Measurements from ENCODE around the gene TM2D1. TPM values are rescaled to one million over a fixed set of nuclear protein-coding genes. Genes with fewer than 3 reads are reported as not detected.

The TM2D1 gene
- total and polyA plus RNA-seq, 9 of the 15 experiments (the other 6 are each of a cell fraction or from before 2014, with no cell fraction given) = 24.5 to 65.2 (median 47.7) TPM

DNA sequence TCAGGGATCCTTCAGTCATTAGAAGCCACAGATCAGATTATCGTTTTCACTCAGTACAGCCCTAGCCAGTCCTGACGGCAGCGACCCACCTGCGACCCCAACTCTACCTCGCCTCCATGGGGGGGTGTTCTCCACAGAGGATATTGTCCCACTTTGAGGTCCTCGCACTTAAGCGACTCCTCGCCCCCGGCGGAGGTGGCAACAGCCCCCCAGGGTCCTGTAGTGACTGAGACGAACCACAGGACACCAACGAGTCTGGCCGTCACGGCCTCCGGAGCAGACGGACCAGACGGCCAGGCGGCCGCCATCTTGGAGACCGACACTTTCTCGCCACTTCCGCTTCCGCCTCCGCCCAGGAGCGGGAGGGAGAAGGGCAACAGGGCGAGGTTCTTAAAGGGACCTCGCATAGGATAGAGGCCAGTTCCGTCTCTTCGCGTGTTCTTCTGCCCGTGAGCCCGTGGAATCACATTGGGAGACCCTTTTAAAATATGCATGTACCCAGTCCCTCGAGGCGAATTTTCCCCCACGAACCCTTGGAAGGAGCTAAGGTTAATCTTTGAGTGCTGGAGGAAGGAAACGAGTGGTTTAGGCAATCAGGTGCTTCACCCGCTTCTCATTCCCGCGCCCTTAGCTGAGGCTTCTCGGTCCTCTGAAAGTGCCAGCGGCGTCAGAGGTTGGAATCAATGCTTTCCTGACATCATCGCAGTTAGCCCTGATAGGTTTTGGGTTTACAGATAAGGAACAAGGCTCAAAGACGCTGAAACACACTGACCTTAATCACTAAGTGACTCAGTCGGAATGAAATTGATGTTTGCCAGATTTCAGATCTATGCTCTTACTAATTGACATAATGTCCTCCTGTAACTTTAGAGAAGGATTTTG, at the start of gene TM2D1 (continued):
- TF ChIP-seq ZFP30 (CRISPR knock-in tag; IDR thresholded peaks at IDR 0.05; ENCODE audit: borderline replicate concordance) (no peak), DIDO1 (tag; IDR thresholded peaks at IDR 0.05; ENCODE audit: low read depth) (peak; percentile 66), PHB2 (IDR thresholded peaks at IDR 0.05; ENCODE audit: low read depth) (no peak), HCFC1 (IDR thresholded peaks at IDR 0.05; ENCODE audit: low read depth, low read length) (peak; percentile 78), HMGN3 (IDR thresholded peaks at IDR 0.05; ENCODE audit: borderline replicate concordance, extremely low read depth, insufficient read length, low read depth, low read length) (peak; percentile 47), PHB (CRISPR knock-in tag; IDR thresholded peaks at IDR 0.05) (no peak), ZNF316 (IDR thresholded peaks at IDR 0.05) (no peak), ATF1 (CRISPR knock-in tag; IDR thresholded peaks at IDR 0.05) (no peak), ATF1 (tag; IDR thresholded peaks at IDR 0.05) (peak; percentile 88), TOE1 (IDR thresholded peaks at IDR 0.05; ENCODE audit: borderline replicate concordance) (peak; percentile 84; the same call in 1 of the 2 replicates), TOE1 (CRISPR knock-in tag; IDR thresholded peaks at IDR 0.05; ENCODE audit: borderline replicate concordance, low read depth) (no peak), NFIC (IDR thresholded peaks at IDR 0.05) (peak; percentile 59), EP300 (IDR thresholded peaks at IDR 0.05; ENCODE audit: low read length) (peak; percentile 0; the same call in 1 of the 2 replicates), POLR2A (conservative IDR thresholded peaks at IDR 0.05) (peak; percentile 99), ZNF165 (CRISPR knock-in tag; IDR thresholded peaks at IDR 0.05; ENCODE audit: borderline replicate concordance) (no peak), HNRNPLL (IDR thresholded peaks at IDR 0.05; ENCODE audit: low read depth, low read length, poor library complexity, severe bottlenecking) (no peak), SAFB (IDR thresholded peaks at IDR 0.05; ENCODE audit: borderline replicate concordance, low read depth, low read length) (no peak), PCBP1 (IDR thresholded peaks at IDR 0.05; ENCODE audit: low read depth, low read length, poor library complexity, severe bottlenecking) (no peak), NRF1 (conservative IDR thresholded peaks at IDR 0.05 in 1 of 2, IDR thresholded peaks at IDR 0.05 in 1 of 2) (peak; percentile 11 to 26; a peak in 1 of 4 replicates), ZNF444 (CRISPR knock-in tag; IDR thresholded peaks at IDR 0.05) (no peak), RBFOX2 (IDR thresholded peaks at IDR 0.05; ENCODE audit: low read depth, low read length) (peak; percentile 96), ZFPM2 (CRISPR knock-in tag; IDR thresholded peaks at IDR 0.05) (no peak)
- TF ChIP-seq, protein P1, sequence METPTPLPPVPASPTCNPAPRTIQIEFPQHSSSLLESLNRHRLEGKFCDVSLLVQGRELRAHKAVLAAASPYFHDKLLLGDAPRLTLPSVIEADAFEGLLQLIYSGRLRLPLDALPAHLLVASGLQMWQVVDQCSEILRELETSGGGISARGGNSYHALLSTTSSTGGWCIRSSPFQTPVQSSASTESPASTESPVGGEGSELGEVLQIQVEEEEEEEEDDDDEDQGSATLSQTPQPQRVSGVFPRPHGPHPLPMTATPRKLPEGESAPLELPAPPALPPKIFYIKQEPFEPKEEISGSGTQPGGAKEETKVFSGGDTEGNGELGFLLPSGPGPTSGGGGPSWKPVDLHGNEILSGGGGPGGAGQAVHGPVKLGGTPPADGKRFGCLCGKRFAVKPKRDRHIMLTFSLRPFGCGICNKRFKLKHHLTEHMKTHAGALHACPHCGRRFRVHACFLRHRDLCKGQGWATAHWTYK (CRISPR knock-in tag; IDR thresholded peaks at IDR 0.05) = 0 out of 2 replicates have a peak, but pooled peaks have one; percentile 29
- TF ChIP-seq, protein P2, sequence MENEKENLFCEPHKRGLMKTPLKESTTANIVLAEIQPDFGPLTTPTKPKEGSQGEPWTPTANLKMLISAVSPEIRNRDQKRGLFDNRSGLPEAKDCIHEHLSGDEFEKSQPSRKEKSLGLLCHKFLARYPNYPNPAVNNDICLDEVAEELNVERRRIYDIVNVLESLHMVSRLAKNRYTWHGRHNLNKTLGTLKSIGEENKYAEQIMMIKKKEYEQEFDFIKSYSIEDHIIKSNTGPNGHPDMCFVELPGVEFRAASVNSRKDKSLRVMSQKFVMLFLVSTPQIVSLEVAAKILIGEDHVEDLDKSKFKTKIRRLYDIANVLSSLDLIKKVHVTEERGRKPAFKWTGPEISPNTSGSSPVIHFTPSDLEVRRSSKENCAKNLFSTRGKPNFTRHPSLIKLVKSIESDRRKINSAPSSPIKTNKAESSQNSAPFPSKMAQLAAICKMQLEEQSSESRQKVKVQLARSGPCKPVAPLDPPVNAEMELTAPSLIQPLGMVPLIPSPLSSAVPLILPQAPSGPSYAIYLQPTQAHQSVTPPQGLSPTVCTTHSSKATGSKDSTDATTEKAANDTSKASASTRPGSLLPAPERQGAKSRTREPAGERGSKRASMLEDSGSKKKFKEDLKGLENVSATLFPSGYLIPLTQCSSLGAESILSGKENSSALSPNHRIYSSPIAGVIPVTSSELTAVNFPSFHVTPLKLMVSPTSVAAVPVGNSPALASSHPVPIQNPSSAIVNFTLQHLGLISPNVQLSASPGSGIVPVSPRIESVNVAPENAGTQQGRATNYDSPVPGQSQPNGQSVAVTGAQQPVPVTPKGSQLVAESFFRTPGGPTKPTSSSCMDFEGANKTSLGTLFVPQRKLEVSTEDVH (IDR thresholded peaks at IDR 0.05; ENCODE audit: low read depth, partially characterized antibody) = peak; percentile 63
- TF ChIP-seq, protein P3, sequence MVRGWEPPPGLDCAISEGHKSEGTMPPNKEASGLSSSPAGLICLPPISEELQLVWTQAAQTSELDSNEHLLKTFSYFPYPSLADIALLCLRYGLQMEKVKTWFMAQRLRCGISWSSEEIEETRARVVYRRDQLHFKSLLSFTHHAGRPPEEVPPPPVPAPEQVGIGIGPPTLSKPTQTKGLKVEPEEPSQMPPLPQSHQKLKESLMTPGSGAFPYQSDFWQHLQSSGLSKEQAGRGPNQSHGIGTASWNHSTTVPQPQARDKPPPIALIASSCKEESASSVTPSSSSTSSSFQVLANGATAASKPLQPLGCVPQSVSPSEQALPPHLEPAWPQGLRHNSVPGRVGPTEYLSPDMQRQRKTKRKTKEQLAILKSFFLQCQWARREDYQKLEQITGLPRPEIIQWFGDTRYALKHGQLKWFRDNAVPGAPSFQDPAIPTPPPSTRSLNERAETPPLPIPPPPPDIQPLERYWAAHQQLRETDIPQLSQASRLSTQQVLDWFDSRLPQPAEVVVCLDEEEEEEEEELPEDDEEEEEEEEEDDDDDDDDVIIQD (CRISPR knock-in tag; IDR thresholded peaks at IDR 0.05) = no peak

Data from K562 (cell line).